ENCODE data around the gene TSPAN9. TPM values are rescaled to one million over a fixed set of nuclear protein-coding genes. Genes with fewer than 3 reads are reported as not detected.

Gene TSPAN9
- total and polyA plus RNA-seq, 10 of the 15 experiments (the other 5 are each of a cell fraction or from before 2014, with no cell fraction given) = 0.03 to 1.0 (median 0.12) TPM; not detected in 5

- Histone ChIP-seq H3K27me3 (replicated peaks in 1 of 2; ENCODE audit: control insufficient read depth in 2 of 2, insufficient read depth in 2 of 2, low read length in 1 of 2) (no peaks in the 10 kb centered on the region; a peak in 1 of 4 replicates), H3K4me1 (ENCODE audit: control insufficient read depth, insufficient read depth, low read length) (no peaks in the 10 kb centered on the region), H3K27ac (ENCODE audit: control insufficient read depth, insufficient read depth) (no peak overlapping the region), H3K36me3 (ENCODE audit: control insufficient read depth in 2 of 2, insufficient read depth in 2 of 2, low read length in 1 of 2) (no peaks in the 10 kb centered on the region), H3K4me2 (ENCODE audit: control insufficient read depth, insufficient read depth) (no peak overlapping the region), H3K79me2 (ENCODE audit: control insufficient read depth, insufficient read depth, low read length) (no peaks in the 10 kb centered on the region), H4K20me1 (ENCODE audit: control insufficient read depth, insufficient read depth) (no peaks in the 10 kb centered on the region), H3K9me3 (replicated peaks; ENCODE audit: control insufficient read depth, insufficient read depth, low read length) (no peaks in the 10 kb centered on the region), H3K9ac (ENCODE audit: control insufficient read depth, insufficient read depth, low read length) (no peak overlapping the region), H2AFZ (ENCODE audit: control insufficient read depth, low read depth, low read length) (no peak overlapping the region), H3K4me3 (no peak overlapping the region)
- ChIA-PET CTCF (no interaction called here), POLR2A (no interaction called here), SMC1A (ENCODE audit: uncharacterized antibody, unreplicated experiment) (no interaction called here), RAD21 (ENCODE audit: unreplicated experiment) (no interaction called here)
- intact Hi-C loops (cut with micrococcal nuclease; ENCODE audit: unreplicated experiment) (no loop called here), in situ Hi-C loops (cut with MboI) (no loop called here)
- no peak for DNase-seq (ENCODE audit: low read depth, low spot score)
- no peak for ATAC-seq
- BruUV-seq (replicated peaks) = no TSS peak
- 51% methylated on average over 12 of the region's 12 CpGs for WGBS (ENCODE audit: insufficient coverage, insufficient replicate concordance, low lambda C conversion rate, missing lambda C conversion rate)
- FAIRE-seq = no peak
- TF ChIP-seq, protein P1, sequence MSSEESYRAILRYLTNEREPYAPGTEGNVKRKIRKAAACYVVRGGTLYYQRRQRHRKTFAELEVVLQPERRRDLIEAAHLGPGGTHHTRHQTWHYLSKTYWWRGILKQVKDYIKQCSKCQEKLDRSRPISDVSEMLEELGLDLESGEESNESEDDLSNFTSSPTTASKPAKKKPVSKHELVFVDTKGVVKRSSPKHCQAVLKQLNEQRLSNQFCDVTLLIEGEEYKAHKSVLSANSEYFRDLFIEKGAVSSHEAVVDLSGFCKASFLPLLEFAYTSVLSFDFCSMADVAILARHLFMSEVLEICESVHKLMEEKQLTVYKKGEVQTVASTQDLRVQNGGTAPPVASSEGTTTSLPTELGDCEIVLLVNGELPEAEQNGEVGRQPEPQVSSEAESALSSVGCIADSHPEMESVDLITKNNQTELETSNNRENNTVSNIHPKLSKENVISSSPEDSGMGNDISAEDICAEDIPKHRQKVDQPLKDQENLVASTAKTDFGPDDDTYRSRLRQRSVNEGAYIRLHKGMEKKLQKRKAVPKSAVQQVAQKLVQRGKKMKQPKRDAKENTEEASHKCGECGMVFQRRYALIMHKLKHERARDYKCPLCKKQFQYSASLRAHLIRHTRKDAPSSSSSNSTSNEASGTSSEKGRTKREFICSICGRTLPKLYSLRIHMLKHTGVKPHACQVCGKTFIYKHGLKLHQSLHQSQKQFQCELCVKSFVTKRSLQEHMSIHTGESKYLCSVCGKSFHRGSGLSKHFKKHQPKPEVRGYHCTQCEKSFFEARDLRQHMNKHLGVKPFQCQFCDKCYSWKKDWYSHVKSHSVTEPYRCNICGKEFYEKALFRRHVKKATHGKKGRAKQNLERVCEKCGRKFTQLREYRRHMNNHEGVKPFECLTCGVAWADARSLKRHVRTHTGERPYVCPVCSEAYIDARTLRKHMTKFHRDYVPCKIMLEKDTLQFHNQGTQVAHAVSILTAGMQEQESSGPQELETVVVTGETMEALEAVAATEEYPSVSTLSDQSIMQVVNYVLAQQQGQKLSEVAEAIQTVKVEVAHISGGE (CRISPR knock-in tag; IDR thresholded peaks at IDR 0.05) = no peak
- TF ChIP-seq E4F1 (IDR thresholded peaks at IDR 0.05; ENCODE audit: borderline replicate concordance, partially characterized antibody) (no peak), CBX3 (IDR thresholded peaks at IDR 0.05; ENCODE audit: borderline replicate concordance, low read depth) (no peak), RAD51 (IDR thresholded peaks at IDR 0.05) (no peak), SUPT20H (IDR thresholded peaks at IDR 0.05; ENCODE audit: borderline replicate concordance, control insufficient read depth, low read depth, low read length) (no peak), SIN3A (IDR thresholded peaks at IDR 0.05; ENCODE audit: low read depth, low read length) (no peak), STAT1 (conservative IDR thresholded peaks at IDR 0.05) (no peak), EP300 (IDR thresholded peaks at IDR 0.05; ENCODE audit: borderline replicate concordance in 1 of 2, control insufficient read depth in 1 of 2, low read depth in 2 of 2, low read length in 2 of 2) (no peak), SKIL (IDR thresholded peaks at IDR 0.05; ENCODE audit: low read depth, poor library complexity, severe bottlenecking) (no peak), FOXM1 (IDR thresholded peaks at IDR 0.05; ENCODE audit: low read depth, low read length) (no peak), CEBPB (IDR thresholded peaks at IDR 0.05; ENCODE audit: borderline replicate concordance in 1 of 2, low read depth in 2 of 2, low read length in 2 of 2) (no peak), IRF4 (IDR thresholded peaks at IDR 0.05; ENCODE audit: low read depth, low read length) (no peak), NBN (IDR thresholded peaks at IDR 0.05) (no peak), FOS (IDR thresholded peaks at IDR 0.05; ENCODE audit: borderline replicate concordance, extremely low read depth, insufficient read length) (no peak)
- TF ChIP-seq, protein P2, sequence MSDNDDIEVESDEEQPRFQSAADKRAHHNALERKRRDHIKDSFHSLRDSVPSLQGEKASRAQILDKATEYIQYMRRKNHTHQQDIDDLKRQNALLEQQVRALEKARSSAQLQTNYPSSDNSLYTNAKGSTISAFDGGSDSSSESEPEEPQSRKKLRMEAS (IDR thresholded peaks at IDR 0.05; ENCODE audit: low read depth, low read length) = no peak
- TF ChIP-seq, protein P3, sequence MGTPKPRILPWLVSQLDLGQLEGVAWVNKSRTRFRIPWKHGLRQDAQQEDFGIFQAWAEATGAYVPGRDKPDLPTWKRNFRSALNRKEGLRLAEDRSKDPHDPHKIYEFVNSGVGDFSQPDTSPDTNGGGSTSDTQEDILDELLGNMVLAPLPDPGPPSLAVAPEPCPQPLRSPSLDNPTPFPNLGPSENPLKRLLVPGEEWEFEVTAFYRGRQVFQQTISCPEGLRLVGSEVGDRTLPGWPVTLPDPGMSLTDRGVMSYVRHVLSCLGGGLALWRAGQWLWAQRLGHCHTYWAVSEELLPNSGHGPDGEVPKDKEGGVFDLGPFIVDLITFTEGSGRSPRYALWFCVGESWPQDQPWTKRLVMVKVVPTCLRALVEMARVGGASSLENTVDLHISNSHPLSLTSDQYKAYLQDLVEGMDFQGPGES (IDR thresholded peaks at IDR 0.05) = no peak
Measured at GRCh38 chr12:3084742-3085141, 7.6 kb downstream of the TSPAN9 start.
